LNCAP (cell line): ENCODE results near the gene MYO7A.

Source experiments
- CTCF ChIP-seq: fragments of 450-650 bp; IDR thresholded peaks from 2 replicates; pipeline ENCODE4 v1.5.1; 2017; ENCODE audit warnings: mild to moderate bottlenecking

Gene MYO7A

GRCh38 chr11:77141475-77141874 lies 13.4 kb downstream of the MYO7A start:
- TF ChIP-seq CTCF: no peak

- no peak for TF ChIP-seq CTCF
Observed at GRCh38 chr11:77142091-77142975, 14.3 kb downstream of the MYO7A start.

GRCh38 chr11:77143405-77144020 lies 15.5 kb downstream of the MYO7A start:
- no peak for TF ChIP-seq CTCF

- TF ChIP-seq CTCF: no peak
Observed at GRCh38 chr11:77144196-77144856, 16.3 kb downstream of the MYO7A start.

GRCh38 chr11:77144857-77145428 lies 16.9 kb downstream of the MYO7A start:
- no peak for TF ChIP-seq CTCF

GRCh38 chr11:77146261-77147035 lies 18.4 kb downstream of the MYO7A start:
- no peak for TF ChIP-seq CTCF

- no peak for TF ChIP-seq CTCF
Observed at GRCh38 chr11:77147036-77147315, 18.9 kb downstream of the MYO7A start.
